ENCODE results near the gene APBA3. TPM values are rescaled to one million over a fixed set of nuclear protein-coding genes. Genes with fewer than 3 reads are reported as not detected.
A peak's percentile ranks its signal among the peaks of the same experiment; 100 is the strongest.

APBA3 gene, protein sequence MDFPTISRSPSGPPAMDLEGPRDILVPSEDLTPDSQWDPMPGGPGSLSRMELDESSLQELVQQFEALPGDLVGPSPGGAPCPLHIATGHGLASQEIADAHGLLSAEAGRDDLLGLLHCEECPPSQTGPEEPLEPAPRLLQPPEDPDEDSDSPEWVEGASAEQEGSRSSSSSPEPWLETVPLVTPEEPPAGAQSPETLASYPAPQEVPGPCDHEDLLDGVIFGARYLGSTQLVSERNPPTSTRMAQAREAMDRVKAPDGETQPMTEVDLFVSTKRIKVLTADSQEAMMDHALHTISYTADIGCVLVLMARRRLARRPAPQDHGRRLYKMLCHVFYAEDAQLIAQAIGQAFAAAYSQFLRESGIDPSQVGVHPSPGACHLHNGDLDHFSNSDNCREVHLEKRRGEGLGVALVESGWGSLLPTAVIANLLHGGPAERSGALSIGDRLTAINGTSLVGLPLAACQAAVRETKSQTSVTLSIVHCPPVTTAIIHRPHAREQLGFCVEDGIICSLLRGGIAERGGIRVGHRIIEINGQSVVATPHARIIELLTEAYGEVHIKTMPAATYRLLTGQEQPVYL
- 10 to 100 TPM; 14.2 to 21.6 (median 16.6) TPM for polyA plus RNA-seq (ENCODE audit: insufficient read length in 4 of 4)

DNA sequence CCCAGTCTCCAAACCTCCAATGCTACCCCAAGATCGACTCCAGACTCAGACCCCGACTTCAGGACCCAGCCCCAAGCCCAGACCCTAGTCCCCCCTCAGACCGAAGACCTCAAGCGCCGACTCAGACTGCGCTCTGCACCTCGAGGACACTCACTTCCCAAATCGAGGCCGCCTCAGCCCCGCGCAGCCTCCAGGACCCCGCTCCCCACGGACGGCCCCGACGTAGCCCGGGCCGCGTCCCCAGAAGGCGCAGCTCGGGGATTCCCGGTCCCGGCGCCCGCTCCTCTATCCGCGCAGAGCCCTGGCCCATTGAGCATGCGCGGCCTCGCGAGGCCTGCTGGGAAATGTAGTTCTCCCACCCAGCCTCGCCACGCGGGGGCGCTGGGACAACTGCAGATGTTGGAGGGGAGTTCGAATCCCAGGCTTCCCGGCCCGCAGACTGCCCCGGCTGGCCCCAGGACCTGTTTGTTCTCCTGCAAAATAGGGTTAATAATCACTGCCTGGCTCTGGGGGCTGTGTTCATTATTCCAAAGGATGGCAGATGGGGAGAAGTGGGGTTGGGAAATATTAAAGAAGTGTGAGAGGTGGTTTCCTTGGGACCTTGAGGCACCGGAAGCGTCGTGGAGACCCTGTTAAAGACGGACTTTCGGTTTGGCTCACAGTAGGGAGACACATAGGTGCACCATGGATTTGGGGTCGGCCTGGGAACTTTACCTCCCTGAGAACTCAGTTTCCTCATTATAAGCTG lies at the start of gene APBA3:
TSS of gene APBA3 (minus strand) at position 311 of the 748 bp plus-strand sequence. CDS start 1,428 bp downstream, outside the sequence.
- DNase-seq (ENCODE audit: low read depth in 4 of 4, low spot score in 3 of 4): peak; percentile 73 to 86 (median 78)

GRCh38 chr19:3810708-3811355 lies 49.3 kb upstream of the APBA3 start:
- no peak for DNase-seq (ENCODE audit: low read depth in 4 of 4, low spot score in 3 of 4)

DNA sequence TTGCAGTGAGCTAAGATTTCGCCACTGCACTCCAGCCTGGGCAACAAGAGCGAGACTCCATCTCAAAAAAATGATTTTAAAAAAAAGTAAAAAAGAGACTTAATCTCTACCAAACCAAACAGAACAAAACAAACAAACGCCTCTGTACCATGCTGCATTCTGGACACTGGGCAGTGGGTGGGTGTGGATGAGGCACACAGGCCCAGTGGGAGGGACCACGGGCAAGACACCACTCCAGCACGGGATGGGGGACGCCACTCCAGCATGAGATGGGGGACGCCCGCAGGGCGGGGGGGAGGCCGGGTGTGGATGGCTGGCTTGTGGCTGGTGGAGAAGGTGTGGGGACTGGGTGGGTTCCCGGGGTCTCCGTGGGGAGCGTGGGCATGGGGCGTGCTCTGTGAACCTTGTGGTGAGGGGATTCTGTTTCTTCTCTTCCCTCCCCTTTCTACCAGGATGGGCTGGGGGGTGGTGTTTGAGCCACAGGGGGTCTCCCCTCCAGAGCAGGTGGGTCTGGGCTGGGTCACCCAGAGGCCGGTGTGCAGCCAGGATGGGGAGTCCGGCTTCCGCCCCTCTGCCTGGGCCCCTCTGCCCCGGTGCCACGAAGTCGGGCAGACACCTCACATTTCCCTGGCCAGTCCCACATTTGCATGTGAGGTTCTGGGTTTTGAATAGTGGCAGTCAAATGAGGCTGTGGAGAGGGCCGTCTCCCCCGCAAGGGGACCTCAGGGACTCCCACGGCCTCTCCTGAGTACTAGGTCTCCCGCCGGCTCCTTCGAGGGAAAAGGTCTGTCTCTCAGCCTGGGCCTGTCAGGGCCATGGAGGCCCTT lies 48.6 kb upstream of the APBA3 start:
- DNase-seq (ENCODE audit: low read depth in 4 of 4, low spot score in 3 of 4): no peak

DNA sequence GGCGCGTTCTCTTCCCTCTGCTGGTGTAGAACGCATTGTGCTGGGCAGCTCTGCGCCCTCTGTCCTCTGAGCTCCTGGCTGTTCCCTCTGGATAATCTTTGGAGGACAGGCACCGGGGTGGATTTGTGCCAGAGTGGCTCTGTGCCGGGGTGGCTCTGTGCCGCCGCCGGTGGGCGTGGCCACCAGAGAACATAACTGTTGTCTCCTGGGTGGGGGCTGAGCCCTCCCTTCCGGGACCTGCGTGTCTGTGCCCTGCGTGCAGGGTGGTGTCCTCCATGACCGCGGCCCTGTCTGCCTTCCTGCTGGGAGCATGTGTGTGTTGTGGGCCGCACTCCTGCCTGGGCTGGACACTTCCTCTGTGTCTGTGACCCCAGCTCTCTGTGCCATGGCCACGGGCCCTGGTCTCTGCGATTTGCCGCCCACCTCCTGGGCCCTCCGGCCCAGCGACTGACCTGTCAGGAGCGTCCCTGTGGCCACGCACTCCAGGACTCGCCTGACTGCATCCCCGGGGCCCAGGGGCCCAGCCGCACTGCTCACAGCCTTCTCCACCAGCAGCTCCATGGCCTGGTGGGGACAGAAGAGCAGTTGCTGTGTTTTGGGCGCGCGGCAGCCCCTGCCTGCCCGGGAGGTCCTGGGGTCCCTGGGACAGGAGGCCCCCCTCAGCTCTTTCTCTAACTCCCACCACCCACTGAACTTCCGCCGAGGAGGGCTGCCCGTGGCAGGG lies 47.1 kb upstream of the APBA3 start:
- DNase-seq (ENCODE audit: low read depth in 4 of 4, low spot score in 3 of 4): no peak

DNA sequence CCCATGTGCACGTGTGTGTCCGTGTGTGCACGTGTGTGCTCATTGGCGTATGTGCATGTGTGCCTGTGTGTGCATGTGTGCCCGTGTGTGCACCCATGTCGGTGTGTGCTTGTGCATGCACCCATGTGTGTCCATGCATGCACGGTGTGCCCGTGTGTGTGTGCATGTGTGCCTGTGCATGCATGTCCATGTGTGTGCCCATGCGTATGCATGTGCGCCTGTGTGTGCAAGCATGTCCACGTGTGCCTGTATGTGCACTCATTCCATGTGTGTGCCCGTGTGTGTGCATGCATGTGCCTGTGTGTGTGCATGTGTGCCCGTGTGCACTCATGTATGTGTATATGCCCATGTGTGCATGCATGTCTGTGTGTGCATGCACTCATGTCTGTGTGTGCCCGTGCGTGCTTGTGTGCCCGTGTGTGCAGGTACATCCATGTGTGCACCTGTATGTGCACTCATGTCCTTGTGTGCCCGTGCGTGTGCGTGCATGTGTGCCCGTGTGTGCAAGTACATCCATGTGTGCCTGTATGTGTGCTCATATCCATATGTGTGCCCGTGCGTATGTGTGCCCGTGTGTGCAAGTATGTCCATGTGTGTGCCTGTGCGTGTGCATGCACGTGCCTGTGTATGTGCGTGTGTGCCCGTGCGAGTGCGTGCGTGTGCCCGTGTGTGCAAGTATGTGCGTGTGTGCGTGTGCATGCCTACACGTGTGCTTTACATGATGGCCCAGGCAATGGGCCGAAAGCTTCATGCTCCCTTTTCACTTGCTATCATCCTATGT lies 46.3 kb upstream of the APBA3 start:
- DNase-seq (ENCODE audit: low read depth in 4 of 4, low spot score in 3 of 4): no peak

DNA sequence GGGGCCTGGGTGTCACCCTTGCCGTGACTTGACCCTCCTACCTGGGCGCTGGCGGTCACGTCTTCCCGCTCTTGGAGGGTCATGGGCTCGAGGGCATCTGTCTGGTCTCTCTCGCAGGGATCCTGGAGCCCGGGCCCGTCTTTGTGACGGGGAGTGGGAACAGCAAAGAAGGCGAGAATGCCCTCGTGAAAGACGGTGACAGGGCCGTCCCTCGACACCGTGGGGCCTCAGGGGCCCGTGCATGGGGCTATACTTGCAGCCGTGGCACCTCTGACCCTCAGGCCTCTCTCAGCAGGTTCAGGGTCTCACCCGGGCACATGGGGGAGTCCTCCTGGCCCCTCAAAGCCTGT lies 45.6 kb upstream of the APBA3 start:
- DNase-seq (ENCODE audit: low read depth in 4 of 4, low spot score in 3 of 4): no peak

- DNase-seq (ENCODE audit: low read depth in 4 of 4, low spot score in 3 of 4): no peak
These were observed 44.4 kb upstream of the APBA3 start for GRCh38 chr19:3805859-3806258.

- no peak for DNase-seq (ENCODE audit: low read depth in 4 of 4, low spot score in 3 of 4)
These were observed 42.9 kb upstream of the APBA3 start for GRCh38 chr19:3804429-3804828.

GRCh38 chr19:3803986-3804385 lies 42.5 kb upstream of the APBA3 start:
- no peak for DNase-seq (ENCODE audit: low read depth in 4 of 4, low spot score in 3 of 4)

GRCh38 chr19:3803114-3803888 lies 41.8 kb upstream of the APBA3 start:
- DNase-seq (ENCODE audit: low read depth in 4 of 4, low spot score in 3 of 4): no peak

- DNase-seq (ENCODE audit: low read depth in 4 of 4, low spot score in 3 of 4): no peak
These were observed 40.1 kb upstream of the APBA3 start for GRCh38 chr19:3801412-3802096.

DNA sequence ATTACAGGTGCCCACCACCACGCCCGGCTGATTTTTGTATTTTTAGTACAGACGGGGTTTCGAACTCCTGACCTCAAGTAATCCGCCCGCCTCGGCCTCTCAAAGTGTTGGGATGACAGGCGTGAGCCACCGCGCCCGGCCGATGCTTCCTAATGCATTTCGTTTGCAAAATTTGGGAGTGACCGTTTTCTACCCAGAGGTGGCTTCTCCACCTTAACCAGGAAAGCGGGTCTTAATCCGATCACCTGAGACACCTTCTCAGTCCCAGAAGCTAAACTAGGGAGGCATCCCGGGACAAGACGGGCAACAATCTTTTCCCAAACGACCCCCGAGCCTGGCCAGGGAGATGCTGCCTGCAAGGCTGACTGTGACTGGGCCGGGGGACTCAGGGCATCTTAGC lies 39.5 kb upstream of the APBA3 start:
- no peak for DNase-seq (ENCODE audit: low read depth in 4 of 4, low spot score in 3 of 4)

DNA sequence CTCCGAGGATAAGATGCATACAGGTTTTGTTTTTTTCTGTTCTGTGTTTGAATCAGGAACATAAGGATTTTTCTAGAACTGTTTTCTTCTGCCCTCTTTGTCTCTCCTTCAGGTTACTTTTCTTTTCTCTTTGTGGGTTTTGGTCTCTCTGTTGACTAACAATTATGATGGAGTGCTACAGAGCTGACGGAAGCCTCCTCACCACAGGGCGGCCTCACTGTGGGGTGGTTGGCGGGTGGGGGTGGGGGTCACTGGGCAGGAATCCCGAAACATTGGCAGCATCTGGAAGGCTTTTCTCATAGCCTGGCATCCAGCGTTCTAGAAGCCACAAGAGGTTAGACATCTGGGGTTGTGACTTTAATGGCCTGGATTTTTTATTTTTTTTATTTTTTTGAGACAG lies 36.6 kb upstream of the APBA3 start:
- DNase-seq (ENCODE audit: low read depth in 4 of 4, low spot score in 3 of 4): no peak

DNA sequence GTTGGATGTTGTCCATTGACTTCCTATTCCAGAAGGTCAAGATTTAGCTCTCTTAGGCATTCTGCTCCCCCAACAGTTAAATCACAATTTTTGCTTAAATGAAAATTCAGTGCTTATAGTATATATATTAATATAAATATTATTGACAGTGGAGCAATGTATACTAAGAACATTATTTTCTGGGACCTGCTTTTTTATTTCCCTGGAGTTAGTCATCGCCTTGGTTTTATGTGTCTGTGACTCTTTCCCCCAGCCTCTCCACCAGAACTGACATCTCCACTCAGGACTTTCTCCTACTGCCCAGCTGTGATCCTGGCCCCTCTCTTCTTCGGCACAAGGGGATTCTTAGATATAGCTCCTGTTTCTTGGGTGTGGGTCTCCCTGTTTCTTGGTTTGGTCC lies 34.9 kb upstream of the APBA3 start:
- no peak for DNase-seq (ENCODE audit: low read depth in 4 of 4, low spot score in 3 of 4)

DNA sequence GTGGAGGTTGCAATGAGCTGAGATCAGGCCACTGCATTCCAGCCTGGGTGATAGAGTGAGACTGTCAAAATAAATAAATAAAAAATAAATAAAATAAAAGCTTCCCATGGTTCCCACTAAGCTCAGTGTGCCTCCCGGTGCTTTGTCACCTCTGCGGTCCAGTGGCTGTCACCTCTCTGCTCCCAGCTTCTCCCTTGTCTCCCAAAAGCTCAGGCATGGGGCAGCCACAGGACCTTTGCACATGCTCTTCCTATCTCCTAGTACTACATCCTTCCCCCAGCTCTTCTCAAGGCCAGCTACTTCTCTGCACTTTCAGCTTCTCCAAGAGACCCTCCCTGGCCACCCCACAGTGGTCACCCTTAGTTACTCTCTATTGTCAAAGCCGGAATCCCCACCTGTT lies 32.3 kb upstream of the APBA3 start:
- DNase-seq (ENCODE audit: low read depth in 4 of 4, low spot score in 3 of 4): no peak

- DNase-seq (ENCODE audit: low read depth in 4 of 4, low spot score in 3 of 4): no peak
These were observed 30.6 kb upstream of the APBA3 start for GRCh38 chr19:3792114-3792513.

- DNase-seq (ENCODE audit: low read depth in 4 of 4, low spot score in 3 of 4): no peak
These were observed 29.4 kb upstream of the APBA3 start for GRCh38 chr19:3790941-3791340.

Data from right renal pelvis (tissue), 4 donors.